GM18520 (cell line): Measurements from ENCODE around the gene TCF12.
"Not testable (repeated sequence)": the region's sequence is repeated elsewhere in the genome, so short reads cannot be mapped to it uniquely, and the experiment has no call there.

Source experiments
- ATAC-seq: cut with Tn5 transposase; IDR thresholded peaks from one replicate; pipeline ENCODE4 v1.9.1; 2021; ENCODE audit not compliant: unreplicated experiment

Gene TCF12

DNA sequence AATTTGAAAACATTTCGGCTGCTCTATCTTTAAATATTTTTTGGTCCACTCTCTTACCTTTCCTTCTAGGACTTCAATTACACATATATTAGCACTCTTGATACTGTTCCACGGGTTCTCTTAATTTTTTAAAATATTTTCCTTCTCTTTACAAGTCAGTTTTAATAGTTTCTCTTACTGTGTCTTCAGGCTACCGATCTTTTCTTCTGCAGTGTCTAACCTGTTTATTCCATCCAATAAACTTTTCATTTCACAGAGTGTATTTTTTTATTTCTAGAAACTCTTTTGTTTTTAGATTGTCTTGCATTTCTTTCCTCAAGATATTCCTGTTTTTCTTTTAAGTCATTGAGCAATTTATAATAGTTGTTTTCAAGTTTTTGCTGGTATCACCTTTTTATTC lies 27.7 kb downstream of the TCF12 start:
- no peak for ATAC-seq

DNA sequence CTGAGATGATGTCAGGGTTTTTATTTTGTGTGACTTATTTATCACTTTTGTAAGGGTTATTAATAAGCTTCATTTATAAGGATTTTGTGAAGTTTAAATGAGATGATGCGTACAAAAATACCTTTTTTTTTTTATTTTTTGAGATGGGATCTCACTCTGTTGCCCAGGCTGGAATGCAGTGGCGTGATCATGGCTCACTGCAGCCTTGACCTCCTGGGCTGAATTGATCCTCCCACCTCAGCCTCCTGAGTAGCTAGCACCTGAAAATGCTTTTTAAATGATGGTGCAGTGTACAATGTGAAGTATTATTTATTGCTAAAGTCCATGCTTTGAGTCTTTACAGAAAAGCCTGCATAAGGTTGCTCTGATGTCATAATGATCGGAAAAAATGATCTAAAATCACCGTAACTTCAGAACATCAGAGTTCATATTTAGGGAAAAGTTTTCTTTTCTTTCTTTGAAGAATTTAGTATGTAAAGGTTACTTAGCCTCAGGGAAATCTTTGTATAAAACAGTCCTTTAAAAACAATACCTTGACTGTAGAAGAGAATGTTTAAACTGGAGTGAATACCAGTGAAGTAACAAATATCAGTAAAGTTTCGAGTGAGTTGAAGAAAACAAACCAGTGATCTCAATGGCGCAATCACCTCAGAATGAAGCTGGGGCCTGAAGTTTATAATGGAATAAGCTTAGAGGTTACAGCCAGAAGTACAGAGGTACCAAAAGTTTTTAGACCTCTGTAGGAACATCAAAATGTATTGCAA lies 29.7 kb downstream of the TCF12 start:
- ATAC-seq, result no peak

DNA sequence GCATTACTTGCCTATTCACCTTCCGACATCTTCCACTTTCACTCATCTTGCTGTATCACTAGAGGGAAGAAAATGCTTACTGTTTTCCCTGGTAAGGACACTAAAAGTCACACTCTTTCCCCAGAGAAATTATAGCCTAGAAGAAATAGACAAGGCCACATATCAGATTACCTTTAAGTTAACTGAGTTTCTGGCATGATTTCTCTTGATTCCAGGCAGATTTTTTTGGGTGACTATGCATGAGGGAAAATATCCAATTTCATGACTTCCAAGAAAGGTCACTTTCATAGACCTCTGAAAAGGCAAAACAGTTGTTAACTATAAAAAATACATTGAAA lies 30.3 kb downstream of the TCF12 start:
- ATAC-seq, result no peak

DNA sequence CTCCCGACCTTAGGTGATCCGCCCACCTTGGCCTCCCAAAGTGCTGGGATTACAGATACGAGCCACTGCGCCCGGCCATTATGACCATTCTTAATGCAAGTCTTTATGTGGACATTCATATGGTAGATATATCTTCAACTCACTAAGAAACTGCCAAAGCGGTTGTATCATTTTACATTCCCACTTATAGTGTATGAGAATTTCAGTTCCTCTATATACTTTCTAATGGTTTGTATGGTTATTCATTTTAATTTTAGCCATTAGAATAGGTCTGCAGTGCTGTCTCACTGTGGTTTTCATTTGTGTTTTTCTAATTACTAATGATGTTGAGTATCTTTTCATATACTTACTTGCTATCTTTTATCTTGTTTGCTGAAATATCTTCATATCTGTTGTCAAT lies 32.5 kb downstream of the TCF12 start:
- peak; percentile 61 for ATAC-seq

DNA sequence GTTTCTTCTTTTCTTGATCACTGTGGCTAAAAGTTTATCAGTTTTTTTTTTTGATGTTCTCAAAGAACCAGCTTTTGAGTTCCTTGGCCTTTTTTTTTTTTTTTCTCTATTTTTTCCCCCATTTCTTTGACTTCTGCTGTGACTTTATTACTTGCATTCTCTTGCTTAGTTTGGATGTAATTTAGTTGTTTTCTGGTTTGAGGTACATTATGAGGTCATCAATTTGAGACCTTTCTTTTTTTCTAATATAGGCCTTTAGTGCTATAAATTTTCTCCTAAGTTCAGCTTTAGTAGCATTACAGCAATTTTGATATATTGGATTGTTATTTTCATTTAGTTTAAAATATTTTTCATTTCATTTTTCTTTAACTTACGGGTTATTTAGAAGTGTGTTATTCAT lies 35.3 kb downstream of the TCF12 start:
- ATAC-seq, result no peak

DNA sequence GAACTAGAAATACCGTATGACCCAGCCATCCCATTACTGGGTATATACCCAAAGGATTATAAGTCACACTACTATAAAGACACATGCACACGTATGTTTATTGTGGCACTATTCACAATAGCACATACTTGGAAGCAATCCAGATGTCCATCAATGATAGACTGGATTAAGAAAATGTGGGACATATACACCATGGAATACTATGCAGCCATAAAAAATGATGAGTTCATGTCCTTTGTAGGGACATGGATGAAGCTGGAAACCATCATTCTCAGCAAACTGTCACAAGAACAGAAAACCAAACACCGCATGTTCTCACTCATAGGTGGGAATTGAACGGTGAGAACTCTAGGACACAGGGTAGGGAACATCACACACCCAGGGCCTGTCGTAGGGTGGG lies 36.6 kb downstream of the TCF12 start:
- ATAC-seq, result not testable (repeated sequence)

DNA sequence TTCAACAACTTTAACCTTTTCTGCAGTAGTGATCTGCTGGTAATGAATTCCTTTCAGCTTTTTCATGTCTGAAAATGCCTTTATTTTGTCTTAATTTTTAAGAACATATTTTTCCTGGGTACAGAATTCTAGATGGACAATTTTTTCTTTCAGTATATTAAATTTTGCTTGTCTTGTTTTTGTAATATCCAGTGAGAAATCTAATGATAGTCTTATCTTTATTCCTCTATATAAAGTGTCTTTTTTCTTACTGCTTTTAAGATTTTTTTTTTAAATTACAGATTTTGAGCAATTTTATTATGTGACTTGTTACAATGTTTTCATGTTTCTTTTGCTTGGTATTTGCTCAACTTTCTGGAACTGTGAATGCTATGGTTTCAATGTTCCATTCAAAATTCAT lies 38.1 kb downstream of the TCF12 start:
- ATAC-seq, result no peak

DNA sequence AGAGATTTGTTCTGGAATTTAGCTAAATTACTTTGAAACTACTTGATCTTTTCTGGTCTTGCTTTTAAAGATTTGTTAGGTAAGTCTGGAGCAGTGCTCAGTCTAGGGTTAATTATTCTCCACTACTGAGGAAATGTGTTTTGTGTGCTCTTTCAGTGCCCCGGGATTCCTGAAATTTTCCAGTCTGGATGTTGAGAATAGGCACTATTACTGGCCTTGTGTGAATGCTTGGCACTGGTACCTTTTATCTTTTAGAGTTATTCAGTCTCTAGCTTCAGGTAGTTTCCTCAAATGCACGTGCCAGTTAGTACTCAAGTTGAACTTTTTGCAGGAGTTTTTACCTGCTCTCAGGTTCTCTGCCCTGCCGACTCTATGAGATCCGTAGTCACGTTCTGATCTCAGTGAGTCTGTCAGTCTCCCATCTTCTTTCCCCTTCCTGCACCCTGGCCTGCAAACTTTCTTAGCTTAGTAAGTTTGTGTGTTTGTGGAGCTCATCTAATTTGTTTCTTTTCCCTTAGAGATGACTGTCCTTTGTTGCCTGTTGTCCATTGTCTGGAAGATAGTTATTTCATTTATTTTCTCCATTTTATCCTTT lies 39.5 kb downstream of the TCF12 start:
- ATAC-seq, result no peak

DNA sequence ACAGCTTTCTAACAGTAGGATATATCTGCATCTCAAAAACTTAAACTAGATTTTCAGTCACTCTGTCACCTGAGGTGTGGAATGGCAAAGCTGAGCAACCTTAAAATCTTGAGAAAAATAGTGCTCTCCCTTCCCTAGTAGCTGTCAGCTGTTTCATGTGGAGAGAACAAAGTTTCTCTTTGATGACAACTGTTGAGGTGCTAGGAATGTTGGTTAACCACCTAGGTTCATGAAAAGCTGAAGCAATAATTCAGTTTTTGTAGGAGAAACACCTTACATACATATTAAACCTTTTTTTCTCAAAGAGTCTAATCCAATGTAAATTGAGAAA lies 40.8 kb downstream of the TCF12 start:
- ATAC-seq, result no peak

DNA sequence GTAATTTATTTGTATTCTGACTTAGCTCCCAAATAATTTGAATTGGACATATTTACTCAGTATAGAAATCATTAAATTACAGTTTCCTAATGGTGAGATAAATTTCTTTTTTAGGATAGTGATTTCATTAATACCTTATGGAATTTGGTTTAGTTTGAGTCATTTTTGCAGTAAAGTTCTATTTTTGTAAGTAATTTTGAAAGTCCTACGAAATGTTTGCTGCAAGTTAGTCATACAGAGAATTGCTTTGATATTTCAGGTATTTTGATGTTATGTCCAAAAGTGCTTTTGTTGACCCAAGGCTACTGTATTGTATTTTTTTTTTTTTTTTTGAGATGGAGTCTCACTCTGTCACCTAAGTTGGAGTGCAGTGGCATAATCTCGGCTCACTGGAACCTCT lies 41.7 kb downstream of the TCF12 start:
- ATAC-seq, result no peak

DNA sequence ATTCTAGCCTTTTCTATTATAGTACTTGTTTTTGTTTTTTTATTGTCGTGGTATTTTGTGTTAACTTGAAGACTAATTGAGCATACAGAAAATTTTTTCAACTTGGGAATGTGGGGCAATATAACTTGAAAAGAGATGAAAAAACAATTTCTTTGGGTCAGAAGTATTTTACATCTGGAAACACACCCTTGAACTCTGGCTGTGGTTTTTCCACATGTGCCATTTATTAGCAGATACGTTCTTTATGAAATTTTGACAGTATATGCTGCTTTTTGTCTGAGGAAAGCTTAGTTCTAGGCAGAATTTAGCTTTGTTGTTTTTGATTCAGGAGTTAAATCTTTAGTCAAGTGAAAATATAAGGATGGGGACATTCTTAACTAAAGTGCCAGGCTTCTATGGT lies 44.7 kb downstream of the TCF12 start:
- ATAC-seq, result no peak

DNA sequence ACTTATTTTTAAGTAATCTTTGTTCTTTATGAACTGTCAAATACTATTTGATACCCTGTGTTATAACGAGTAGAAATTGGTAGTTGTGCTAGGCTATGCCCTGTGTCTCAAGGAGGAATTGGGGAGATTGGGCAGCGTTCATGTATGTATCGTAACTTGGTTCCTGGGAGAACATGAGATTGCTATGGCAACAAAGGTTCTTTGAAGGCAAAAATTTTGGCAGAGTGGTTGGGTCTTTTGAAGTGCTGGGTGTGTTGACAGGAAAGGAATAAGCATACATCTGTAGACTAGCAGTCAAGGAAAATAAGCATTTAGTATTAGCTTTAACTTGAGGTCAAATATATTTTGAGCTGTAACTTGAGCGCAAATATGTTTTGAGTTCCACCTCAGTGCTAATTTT lies 45.3 kb downstream of the TCF12 start:
- no peak for ATAC-seq

DNA sequence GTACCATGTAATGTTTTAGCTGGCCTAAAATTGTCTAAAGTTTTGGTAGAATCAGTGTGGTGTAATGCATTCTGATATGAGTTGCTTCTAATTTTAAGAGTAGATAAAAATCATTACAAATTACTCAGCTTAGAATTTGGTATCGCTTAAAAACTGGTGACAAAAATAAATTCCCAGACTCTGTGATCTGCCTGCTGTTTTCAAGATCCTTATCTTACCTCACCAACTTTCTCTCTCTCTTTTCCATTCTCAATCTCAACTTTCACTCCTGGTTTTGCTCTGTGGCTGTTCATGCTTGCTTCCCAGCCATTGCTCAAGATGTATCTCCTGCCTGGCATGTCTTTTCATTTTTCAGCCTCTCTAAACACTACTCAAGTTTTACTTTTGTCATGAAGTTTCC lies 45.7 kb downstream of the TCF12 start:
- no peak for ATAC-seq

DNA sequence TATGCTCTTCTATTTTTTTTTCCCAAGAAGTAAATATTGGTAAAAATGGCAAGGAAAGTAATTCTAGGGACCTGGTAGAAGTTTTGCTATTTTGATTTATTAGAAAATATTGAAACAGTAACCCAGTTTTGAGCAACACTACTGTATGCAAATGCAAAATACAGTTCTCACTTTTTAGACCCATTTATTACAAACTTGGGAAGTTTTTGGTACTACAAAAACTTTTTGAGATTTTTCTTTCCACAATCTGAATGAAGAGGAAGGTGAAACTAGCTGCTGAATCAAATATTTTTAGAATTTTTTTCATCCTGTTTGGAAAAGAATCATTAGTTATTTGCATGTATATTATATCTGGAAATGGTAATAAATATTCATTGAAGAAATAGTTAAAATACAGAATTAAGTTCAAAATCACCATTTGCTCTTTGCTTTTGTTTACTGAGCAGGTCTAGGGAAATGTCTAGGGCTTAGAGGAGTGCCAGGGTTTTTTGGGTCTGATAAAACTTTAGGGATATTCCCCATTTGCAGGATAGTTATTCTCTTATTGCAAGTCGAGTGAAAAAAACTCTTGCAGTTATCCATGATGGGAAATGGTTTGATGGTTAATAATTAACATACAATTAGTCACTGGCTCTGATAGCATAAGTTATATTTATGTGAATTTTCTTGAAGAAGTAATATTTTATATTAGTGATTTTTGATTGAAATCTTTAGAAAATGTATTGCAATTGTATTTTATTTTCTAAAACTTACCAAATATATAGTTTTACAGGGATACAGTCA lies 47.0 kb downstream of the TCF12 start:
- no peak for ATAC-seq

DNA sequence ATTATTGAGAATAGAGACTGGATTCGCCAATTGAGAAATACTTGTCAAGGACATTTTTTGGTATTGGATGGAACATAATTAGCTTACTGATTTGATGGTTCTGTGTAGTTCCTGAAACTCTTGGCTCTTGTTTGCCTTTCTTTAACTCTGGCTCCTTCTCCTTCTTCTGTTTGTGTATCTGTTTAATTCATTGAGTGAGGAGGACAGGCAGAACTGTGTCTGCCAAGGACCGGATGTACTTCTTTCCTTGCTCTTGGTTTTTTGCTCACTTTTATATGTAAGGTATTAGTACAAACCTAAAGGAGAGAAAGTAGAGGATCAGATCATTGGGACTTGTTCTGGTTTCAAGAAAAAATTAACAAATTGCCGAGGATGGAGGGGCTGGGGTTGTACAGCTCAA lies 48.9 kb downstream of the TCF12 start:
- ATAC-seq, result no peak

DNA sequence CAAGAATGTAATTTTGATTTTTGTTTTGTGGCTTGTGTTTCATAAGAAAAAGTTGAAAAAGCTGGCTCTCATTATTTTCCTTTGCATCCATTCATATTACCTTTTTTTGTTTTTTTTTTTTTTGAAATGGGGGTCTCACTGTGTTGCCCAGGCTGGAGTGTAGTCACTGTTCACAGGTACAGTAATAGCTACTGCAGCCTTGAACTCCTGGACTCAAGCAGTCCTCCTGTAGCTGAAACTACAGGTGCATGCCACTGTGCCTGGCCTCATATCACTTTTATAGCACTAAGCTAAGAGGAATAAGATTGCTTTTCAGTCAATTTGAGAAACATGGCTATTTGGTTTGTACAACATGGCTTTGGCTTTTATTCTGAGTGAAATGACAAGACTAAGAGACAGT lies 49.8 kb downstream of the TCF12 start:
- no peak for ATAC-seq

DNA sequence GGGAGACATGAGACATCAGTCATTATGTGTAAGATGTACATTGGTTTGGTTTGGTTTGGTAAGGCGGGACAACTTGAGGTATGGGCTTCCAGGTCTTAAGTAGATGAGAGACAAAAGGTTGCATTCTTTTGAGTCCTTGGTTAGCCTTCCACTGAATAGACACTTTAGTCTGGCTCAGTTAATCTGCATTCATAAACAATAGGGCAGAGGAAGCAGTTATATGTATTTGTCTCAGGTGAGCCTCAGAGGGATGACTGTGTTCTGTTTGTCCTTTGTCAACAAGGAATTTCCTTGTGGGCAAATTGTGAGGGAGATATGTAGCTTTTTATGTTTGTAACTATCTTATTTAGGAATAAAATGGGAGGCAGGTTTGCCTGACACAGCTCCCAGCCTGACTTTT lies 50.4 kb downstream of the TCF12 start:
- ATAC-seq, result no peak

DNA sequence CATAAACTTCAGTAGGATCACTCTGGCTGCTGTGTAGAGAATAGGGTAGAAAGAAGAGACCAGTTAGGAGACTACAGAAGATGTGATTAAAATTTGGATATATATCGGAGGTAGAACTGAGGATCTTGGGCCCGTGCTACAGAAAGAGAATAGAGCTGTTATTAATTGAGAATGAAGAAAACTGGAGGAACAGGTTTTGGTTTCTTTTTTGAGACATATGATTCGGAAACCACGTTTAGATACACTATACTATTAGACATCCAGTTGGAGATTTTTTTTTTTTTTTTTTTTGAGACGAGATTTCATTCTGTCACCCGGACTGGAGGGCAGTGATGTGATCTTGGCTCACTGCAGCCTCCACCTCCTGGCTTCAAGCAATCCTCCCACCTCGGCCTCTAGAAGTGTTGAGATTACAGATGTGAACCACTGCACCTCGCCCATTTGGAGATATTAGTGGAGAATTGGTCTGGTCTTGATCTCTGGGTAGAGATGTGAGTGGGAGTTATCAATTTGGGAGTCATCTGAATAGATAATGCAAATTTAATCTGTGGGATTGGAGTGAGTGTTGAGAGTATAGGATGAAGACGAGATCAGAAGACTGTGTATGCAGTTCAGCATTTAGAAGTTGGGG lies 50.9 kb downstream of the TCF12 start:
- ATAC-seq, result no peak

DNA sequence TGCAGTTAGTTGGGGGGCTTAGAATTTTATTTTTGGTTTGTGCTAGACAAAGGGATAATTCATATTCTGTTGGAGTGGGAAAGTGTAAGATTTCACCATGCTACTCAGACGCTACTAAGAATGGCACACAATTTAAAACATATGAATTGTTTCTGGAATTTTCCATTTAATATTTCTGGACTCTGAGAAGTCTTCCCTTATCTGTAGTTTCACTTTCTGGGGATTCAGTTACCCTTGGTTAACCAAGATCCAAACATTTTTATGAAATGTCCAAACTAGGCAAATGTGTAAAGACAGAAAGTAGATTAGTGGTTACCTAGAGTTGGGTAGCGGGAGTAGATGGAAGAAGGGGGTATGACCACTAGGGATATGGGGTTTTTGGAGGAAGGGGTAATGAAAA lies 53.1 kb downstream of the TCF12 start:
- ATAC-seq, result no peak

DNA sequence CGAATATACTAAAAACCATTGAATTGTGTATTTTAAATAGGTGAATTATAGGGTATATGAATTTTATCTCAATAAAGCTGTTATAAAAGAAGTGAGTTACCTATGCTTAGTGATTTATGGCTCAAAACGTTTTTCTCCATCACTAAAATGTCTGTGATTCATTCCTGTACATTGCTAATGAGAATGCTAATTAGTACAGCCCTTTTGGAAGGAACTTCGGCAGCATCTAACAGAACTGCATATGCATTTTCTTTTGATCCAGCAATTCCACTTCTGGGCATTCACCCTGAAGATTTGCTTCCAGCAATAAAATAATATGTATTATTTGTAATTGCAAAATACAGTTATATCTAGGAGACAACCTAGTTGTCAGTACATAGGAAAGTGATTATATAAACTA lies 53.6 kb downstream of the TCF12 start:
- no peak for ATAC-seq

DNA sequence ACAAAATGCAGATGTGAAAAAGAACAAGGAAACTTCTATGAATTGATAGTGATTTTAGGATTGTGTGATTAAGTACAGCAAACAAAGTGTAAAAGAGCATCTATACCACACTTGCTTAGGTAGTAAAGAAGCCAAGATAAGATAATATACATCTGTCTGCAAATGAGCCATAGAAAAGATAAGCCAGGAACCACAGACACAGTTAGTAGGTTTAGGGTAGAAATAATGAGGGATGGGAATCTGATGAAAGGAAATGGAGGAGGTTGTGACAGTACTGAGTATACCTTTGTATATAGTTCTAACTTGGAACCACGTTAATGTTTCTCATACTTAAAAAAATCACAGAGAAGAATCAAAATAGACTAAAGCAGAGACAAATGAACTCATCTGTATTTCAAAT lies 54.0 kb downstream of the TCF12 start:
- ATAC-seq, result no peak

DNA sequence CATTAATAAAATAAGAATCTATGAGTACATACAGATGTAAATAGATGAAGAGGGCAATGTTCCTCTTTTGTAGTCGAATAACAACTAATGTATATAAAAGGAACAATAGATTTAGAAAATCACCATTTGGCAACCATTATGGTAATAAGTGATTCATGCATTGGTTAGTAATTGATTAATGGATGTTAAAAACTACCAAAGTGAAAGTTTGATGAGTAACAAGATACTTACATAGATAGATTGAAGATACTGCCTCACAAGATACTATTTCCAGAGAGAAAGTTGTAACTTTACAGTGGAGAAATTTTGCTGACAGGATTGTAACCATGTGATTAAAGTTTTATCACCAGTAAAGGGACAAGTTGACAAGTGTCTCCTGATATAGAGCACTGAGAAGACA lies 55.0 kb downstream of the TCF12 start:
- ATAC-seq, result no peak
